Suprapubic skin (tissue), 4 donors: ENCODE results near the gene STARD9.

ENCODE experiments used
- EP300 ChIP-seq: sonication (generic); formaldehyde crosslinking; IDR thresholded peaks from one replicate; pipeline ENCODE4 v1.6.1; 2017; ENCODE audit warnings: antibody characterized with exemption
- POLR2A ChIP-seq, 2 donors: fragments of 450-650 bp; IDR thresholded peaks; one replicate each; pipeline ENCODE4 v1.6.1; 2017; ENCODE audit warnings: antibody characterized with exemption in 2 of 2, mild to moderate bottlenecking in 2 of 2, moderate library complexity in 2 of 2
- POLR2AphosphoS5 ChIP-seq, 3 donors: sonication (generic); formaldehyde crosslinking; IDR thresholded peaks; one replicate each; pipeline ENCODE4 v1.6.1; 2017; ENCODE audit warnings: antibody characterized with exemption in 3 of 3
- TF ChIP-seq, protein P1 (sequence below), 2 donors: fragments of 200-600 bp in 1 of 2; fragments of 450-650 bp in 1 of 2; sonication (generic) in 1 of 2; IDR thresholded peaks; one replicate each; pipeline ENCODE4 v1.5.1; 2016 to 2019; ENCODE audit warnings: antibody characterized with exemption in 2 of 2, mild to moderate bottlenecking in 1 of 2, moderate library complexity in 1 of 2

GRCh38 chr15:42627485-42627884, 52.1 kb downstream of the STARD9 start:
- TF ChIP-seq, protein P1, sequence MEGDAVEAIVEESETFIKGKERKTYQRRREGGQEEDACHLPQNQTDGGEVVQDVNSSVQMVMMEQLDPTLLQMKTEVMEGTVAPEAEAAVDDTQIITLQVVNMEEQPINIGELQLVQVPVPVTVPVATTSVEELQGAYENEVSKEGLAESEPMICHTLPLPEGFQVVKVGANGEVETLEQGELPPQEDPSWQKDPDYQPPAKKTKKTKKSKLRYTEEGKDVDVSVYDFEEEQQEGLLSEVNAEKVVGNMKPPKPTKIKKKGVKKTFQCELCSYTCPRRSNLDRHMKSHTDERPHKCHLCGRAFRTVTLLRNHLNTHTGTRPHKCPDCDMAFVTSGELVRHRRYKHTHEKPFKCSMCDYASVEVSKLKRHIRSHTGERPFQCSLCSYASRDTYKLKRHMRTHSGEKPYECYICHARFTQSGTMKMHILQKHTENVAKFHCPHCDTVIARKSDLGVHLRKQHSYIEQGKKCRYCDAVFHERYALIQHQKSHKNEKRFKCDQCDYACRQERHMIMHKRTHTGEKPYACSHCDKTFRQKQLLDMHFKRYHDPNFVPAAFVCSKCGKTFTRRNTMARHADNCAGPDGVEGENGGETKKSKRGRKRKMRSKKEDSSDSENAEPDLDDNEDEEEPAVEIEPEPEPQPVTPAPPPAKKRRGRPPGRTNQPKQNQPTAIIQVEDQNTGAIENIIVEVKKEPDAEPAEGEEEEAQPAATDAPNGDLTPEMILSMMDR (IDR thresholded peaks at IDR 0.05) = no peak
- TF ChIP-seq POLR2A (IDR thresholded peaks at IDR 0.05) = no peak
- TF ChIP-seq POLR2AphosphoS5 (IDR thresholded peaks at IDR 0.05) = no peak
- no peak for TF ChIP-seq EP300
